Activated CD4-positive, CD25-positive, alpha-beta regulatory T cell treated with anti-CD3 and anti-CD28 coated beads, Interleukin-2, amount 50 U/mL, for 16 hours (primary cell): ENCODE data around the gene ATP5PB.

ENCODE experiments used
- DNase-seq: peaks from one replicate; pipeline ENCODE4 v3.0.0-alpha.2; 2020; ENCODE audit warnings: low read depth, low spot score

ATP5PB gene

GRCh38 chr1:111507411-111508201 lies 58.3 kb downstream of the ATP5PB start:
- DNase-seq, result peak; percentile 23

GRCh38 chr1:111509997-111510375 lies 60.7 kb downstream of the ATP5PB start:
- DNase-seq, result no peak

- DNase-seq, result no peak
These were observed 62.1 kb downstream of the ATP5PB start for GRCh38 chr1:111511370-111511769.
